Frontal cortex (tissue), 4 donors: ENCODE results near the gene ALDH1L2. TPM values are rescaled to one million over a fixed set of nuclear protein-coding genes. Genes with fewer than 3 reads are reported as not detected.

Experiments
- DNase-seq, 2 donors: peaks; one replicate each; pipeline ENCODE4 v3.0.0; 2012; ENCODE audit warnings: low spot score in 2 of 2
- FAIRE-seq: peaks from 2 replicates; lab custom pipeline; 2012; peaks lifted over from hg19 to GRCh38; lab: Jason Lieb, UNC
- total RNA-seq: library from RNA; depleted of rRNA; stranded (reverse); fragments of >200 nt; gene quantifications from one replicate; pipeline ENCODE4 v1.2.3, GENCODE V29; 2014
- donor health status: control.
- donor health status: control.
- donor health status: control.

ALDH1L2 gene
- total RNA-seq, 1 donor from 2014 or later: 4.9 TPM

- no peak for FAIRE-seq
- DNase-seq: no peak
Measured at GRCh38 chr12:105089817-105090216, 5.6 kb upstream of the ALDH1L2 start.

- FAIRE-seq (no peak), DNase-seq (no peak)
Measured at GRCh38 chr12:105085501-105085900, 1.2 kb upstream of the ALDH1L2 start.

DNA sequence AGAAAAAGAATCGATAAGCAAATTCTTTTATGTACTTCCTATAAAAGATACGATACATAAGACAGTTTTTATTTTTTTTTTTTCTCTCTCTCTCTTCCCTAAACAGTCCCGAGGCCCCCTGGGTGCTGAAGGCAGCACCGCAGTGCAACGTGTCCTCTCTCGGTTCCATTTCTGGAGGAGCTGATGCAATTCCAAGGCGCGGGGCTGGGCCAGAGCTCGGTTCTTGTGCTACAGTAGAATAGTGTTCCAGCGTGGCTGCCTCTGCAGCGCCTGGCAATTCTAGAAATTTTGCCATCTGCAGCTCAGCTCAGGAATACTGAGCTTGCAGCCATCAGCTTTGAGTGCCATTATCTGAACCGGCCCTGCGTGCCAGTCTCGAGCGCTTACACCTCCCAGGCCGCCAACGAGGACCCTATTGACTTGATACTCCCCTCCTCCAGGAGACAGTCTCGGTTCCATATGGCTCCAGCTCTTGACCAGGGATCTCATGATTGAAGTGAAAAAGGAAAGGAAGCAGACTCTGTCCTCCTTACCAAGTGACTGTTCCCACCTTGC is 630 bp downstream of the ALDH1L2 start:
- FAIRE-seq: no peak
- DNase-seq: peak; percentile 12 to 23

DNA sequence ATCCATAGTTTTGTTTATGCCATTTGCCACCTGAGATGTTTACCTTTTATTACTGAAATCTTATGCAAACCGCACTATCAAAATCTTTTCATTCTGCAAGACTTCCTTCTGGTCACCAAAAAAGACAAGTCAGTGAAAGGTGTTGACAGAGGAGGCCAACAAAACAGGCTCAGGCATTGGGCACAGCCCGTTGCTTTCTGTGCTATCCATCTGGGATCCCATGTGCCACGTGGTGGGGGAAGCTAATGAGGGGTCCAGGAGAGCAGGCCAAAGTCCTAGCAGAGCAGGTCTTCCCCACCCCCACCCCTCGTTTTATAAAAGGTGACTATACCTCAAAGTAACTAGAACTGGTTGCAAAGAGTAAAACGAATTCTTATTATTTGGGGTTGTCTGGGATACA is 1.2 kb downstream of the ALDH1L2 start:
- no peak for DNase-seq
- FAIRE-seq: no peak

DNA sequence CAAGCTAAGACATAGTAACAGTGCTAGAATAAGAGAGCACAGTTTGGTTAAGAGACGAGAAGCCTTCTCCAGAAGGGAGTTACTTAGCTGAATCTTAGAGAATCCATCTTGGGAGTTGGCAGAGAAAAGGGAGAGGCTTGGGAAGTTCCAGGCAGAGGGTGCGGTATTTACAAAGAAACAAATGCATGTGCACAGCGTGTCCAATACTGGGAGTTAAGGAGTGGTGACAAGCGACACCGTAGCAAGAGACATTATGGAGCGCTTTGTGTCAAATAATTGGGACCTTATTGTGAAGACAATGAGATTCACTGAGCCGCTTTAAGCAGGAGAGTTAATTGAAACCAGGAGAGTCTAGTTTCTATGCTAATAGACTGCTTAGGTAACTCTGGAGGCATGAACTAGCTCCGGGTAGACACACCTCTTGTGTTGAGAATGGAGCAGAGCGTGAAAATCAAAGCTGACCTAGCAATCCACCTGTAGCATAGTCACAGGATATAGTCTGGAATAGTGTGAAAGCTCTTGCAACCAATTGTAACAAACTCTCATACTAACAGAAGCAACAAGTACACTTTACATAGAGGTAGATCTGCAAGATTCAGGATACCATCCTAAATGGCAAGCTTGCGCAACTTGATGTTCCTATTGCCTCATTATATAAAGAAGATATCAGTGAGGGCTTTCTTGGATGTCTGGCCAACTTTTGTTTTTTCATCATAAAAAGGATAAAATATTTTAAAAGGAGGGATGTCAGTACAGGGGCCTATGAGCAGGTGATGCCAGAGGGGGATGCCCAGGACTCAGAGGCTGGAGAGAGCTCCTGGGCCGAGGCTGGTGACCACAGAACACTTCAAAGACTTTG is 5.3 kb downstream of the ALDH1L2 start:
- DNase-seq (no peak), FAIRE-seq (no peak)

DNA sequence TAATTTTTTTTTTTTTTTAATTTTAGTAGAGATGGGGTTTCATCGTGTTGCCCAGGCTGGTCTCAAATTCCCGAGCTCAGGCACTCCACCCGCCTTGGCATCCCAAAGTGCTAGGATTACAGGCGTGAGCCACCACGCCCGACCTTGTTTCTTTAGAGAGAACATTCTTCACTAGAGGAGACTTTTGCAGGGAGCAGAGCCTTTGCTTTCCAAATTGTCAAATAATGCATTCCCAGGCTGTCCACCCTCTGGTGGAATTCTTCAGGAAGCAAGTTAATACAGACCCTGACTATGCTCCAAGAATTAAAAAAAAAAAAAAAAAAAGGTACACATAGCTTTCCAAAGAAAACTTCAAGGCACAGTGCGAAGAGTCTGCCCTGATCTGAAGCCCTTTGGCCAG is 6.8 kb downstream of the ALDH1L2 start:
- no peak for DNase-seq
- no peak for FAIRE-seq

- FAIRE-seq: no peak
- no peak for DNase-seq
Measured at GRCh38 chr12:105076913-105077312, 7.3 kb downstream of the ALDH1L2 start.

DNA sequence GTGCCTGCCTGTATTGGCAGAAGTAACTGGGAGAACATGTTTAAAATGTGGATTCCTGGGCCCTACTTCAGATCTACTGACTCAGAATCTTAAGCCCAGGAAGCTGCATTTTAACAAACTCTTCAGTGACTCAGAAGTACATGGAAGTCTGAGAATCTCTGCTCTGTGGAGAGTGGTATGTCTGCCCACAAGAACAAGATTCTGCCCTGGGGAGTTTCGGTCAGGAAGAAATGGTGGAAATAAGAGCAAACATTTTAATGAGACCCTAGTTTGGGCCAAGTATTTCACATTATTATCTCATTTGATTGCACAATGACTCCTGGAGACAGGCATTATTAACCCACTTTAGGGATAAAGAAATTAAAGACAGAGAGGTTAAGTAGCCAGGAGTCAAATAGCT is 8.2 kb downstream of the ALDH1L2 start:
- DNase-seq: no peak

GRCh38 chr12:105072888-105073488 is 11.3 kb downstream of the ALDH1L2 start:
- DNase-seq: no peak
- FAIRE-seq: no peak

More for the DNA sequence above, 8.2 kb downstream of the ALDH1L2 start:
- no peak for FAIRE-seq

GRCh38 chr12:105071981-105072380 is 12.3 kb downstream of the ALDH1L2 start:
- DNase-seq (no peak), FAIRE-seq (peak; percentile 58)

- DNase-seq (no peak), FAIRE-seq (no peak)
Measured at GRCh38 chr12:105069936-105070702, 14.1 kb downstream of the ALDH1L2 start.

GRCh38 chr12:105067511-105068031 is 16.7 kb downstream of the ALDH1L2 start:
- DNase-seq: no peak
- no peak for FAIRE-seq

GRCh38 chr12:105064564-105065178 is 19.6 kb downstream of the ALDH1L2 start:
- DNase-seq (no peak), FAIRE-seq (no peak)

GRCh38 chr12:105060715-105061378 is 23.4 kb downstream of the ALDH1L2 start:
- FAIRE-seq (no peak), DNase-seq (no peak)

DNA sequence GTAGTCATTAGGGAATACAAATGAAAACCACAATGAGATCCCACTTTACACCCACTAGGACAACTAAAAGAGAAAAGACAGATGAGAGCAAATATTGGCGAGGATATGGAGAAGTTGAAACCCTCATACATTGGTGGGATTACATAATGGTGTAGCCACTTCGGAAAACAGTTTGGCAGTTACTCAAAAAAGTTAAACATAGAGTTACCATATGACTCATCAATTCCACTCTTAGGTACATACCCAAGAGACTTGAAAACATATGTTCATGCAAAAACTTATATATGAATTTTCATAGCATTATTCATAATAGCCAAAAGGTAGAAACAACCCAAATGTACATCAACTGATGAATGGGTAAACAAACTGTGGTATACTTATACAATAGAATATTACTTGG is 27.1 kb downstream of the ALDH1L2 start:
- FAIRE-seq (no peak), DNase-seq (no peak)

GRCh38 chr12:105053116-105053572 is 31.1 kb downstream of the ALDH1L2 start:
- DNase-seq (peak; percentile 21 to 36), FAIRE-seq (peak; percentile 37)

- FAIRE-seq (no peak), DNase-seq (no peak)
Measured at GRCh38 chr12:105051981-105052380, 32.3 kb downstream of the ALDH1L2 start.

DNA sequence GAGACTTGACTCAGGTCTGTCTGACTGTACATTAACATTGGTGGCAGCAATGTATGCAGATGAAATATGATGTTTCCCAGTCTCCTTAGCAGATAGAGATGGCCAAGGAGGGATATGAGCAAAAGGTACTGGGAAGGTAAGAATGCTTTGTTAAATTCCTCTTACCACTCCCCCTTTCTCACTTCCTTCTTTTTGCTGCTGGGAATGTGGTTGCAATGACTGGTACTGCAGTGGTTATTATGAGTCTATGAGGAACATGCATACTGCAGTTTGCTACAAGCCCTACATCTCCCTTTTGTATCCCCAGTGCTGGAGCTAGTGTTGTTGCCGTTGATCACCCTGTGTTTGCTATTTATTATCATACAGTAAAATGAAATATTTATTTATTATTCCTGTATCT is 35.9 kb downstream of the ALDH1L2 start:
- no peak for FAIRE-seq
- no peak for DNase-seq

DNA sequence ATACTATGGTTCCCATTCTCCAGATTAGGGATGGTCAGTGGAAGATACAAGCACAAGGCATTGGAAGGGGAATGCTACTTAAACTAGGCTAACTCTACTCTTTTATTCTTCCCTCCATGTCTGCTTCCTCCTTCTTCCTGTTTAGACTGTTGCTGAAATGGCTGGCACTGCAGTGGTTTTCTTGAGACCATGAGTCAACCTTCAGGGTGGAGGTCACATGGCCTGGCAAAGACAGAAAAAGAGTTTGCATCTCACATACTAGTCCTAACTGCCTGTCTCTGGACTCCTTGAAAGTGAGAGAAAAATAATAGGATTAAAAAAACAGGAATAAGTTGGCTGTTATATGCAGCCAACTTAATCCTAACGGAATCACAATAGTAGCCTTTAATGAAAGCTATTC is 37.0 kb downstream of the ALDH1L2 start:
- no peak for FAIRE-seq
- DNase-seq: no peak
